HEK293 (cell line): ENCODE results near the gene NUAK1.

Experiments
- CTCF ChIP-seq: fragments of 450-650 bp; formaldehyde crosslinking; IDR thresholded peaks from 2 replicates; pipeline ENCODE4 v1.5.1; 2016; ENCODE audit warnings: missing biosample characterization, missing genetic modification characterization
- KLF8 ChIP-seq: fragments of 450-650 bp; formaldehyde crosslinking; IDR thresholded peaks from 2 replicates; pipeline ENCODE4 v1.5.1; 2016; ENCODE audit warnings: missing biosample characterization, missing genetic modification characterization
- REST ChIP-seq: fragments of 450-650 bp; formaldehyde crosslinking; IDR thresholded peaks from 2 replicates; pipeline ENCODE4 v1.5.1; 2016; ENCODE audit warnings: missing biosample characterization, missing genetic modification characterization
- ZFHX2 ChIP-seq: fragments of 450-650 bp; formaldehyde crosslinking; conservative IDR thresholded peaks from 2 replicates; pipeline ENCODE4 v1.5.1; 2016; ENCODE audit warnings: missing biosample characterization, missing genetic modification characterization
- ZNF138 ChIP-seq: fragments of 450-650 bp; formaldehyde crosslinking; IDR thresholded peaks from 2 replicates; pipeline ENCODE4 v1.5.1; 2016; ENCODE audit warnings: missing biosample characterization, missing genetic modification characterization, borderline replicate concordance
- ZNF274 ChIP-seq, 2 experiments: fragments of 200-500 bp in 1 of 2; fragments of 450-650 bp in 1 of 2; sonication (Bioruptor generic) in 1 of 2; formaldehyde crosslinking in 1 of 2; IDR thresholded peaks; 2 replicates each; pipeline versions ENCODE4 v1.5.1 to v1.6.1; 2014 to 2016; ENCODE audit warnings: borderline replicate concordance in 1 of 2, inconsistent platforms in 1 of 2, low read length in 1 of 2, missing biosample characterization in 1 of 2, missing genetic modification characterization in 1 of 2
- ZNF555 ChIP-seq: fragments of 450-650 bp; formaldehyde crosslinking; conservative IDR thresholded peaks from 2 replicates; pipeline ENCODE4 v1.5.1; 2017; ENCODE audit warnings: missing biosample characterization, mild to moderate bottlenecking, missing genetic modification characterization, inconsistent platforms
- ZNF785 ChIP-seq: fragments of 450-650 bp; formaldehyde crosslinking; IDR thresholded peaks from 2 replicates; pipeline ENCODE4 v1.5.1; 2016; ENCODE audit warnings: missing biosample characterization, missing genetic modification characterization
- ZNF837 ChIP-seq: fragments of 450-650 bp; formaldehyde crosslinking; IDR thresholded peaks from 2 replicates; pipeline ENCODE4 v1.5.1; 2016; ENCODE audit warnings: missing biosample characterization, missing genetic modification characterization

- no peak for TF ChIP-seq ZNF274 (IDR thresholded peaks at IDR 0.05; ENCODE audit: low read length)
- TF ChIP-seq ZNF274 (tag by site-specific recombination; IDR thresholded peaks at IDR 0.05; ENCODE audit: borderline replicate concordance): no peak
- TF ChIP-seq CTCF (tag by site-specific recombination): no peak
- no peak for TF ChIP-seq REST (tag by site-specific recombination)
- TF ChIP-seq ZNF837 (tag by site-specific recombination): no peak
- no peak for TF ChIP-seq KLF8 (tag by site-specific recombination)
- no peak for TF ChIP-seq ZNF785 (tag by site-specific recombination)
- TF ChIP-seq ZFHX2: no peak
- TF ChIP-seq ZNF555 (tag by site-specific recombination): no peak
- TF ChIP-seq ZNF138: no peak
Measured at GRCh38 chr12:106187155-106187789, 48.5 kb upstream of the NUAK1 start.
